GM19463 (cell line): Measurements from ENCODE around the gene PLXNA4.

ENCODE experiments used
- ATAC-seq: cut with Tn5 transposase; IDR thresholded peaks from one replicate; pipeline ENCODE4 v1.9.1; 2021; ENCODE audit warnings: mild to moderate bottlenecking, moderate library complexity; ENCODE audit not compliant: unreplicated experiment

Gene PLXNA4

GRCh38 chr7:132371948-132372347, 204.3 kb downstream of the PLXNA4 start:
- no peak for ATAC-seq

- no peak for ATAC-seq
Observed at GRCh38 chr7:132368246-132368900, 207.9 kb downstream of the PLXNA4 start.

GRCh38 chr7:132367795-132368194, 208.5 kb downstream of the PLXNA4 start:
- ATAC-seq: no peak

- ATAC-seq: no peak
Observed at GRCh38 chr7:132367004-132367403, 209.3 kb downstream of the PLXNA4 start.

- no peak for ATAC-seq
Observed at GRCh38 chr7:132364226-132364625, 212.0 kb downstream of the PLXNA4 start.

- no peak for ATAC-seq
Observed at GRCh38 chr7:132362059-132362458, 214.2 kb downstream of the PLXNA4 start.

GRCh38 chr7:132361146-132361545, 215.1 kb downstream of the PLXNA4 start:
- no peak for ATAC-seq

GRCh38 chr7:132359743-132360142, 216.5 kb downstream of the PLXNA4 start:
- ATAC-seq: no peak

GRCh38 chr7:132355048-132355447, 221.2 kb downstream of the PLXNA4 start:
- no peak for ATAC-seq

GRCh38 chr7:132354527-132354926, 221.7 kb downstream of the PLXNA4 start:
- ATAC-seq: no peak

- no peak for ATAC-seq
Observed at GRCh38 chr7:132353936-132354335, 222.3 kb downstream of the PLXNA4 start.

GRCh38 chr7:132352800-132353199, 223.5 kb downstream of the PLXNA4 start:
- ATAC-seq: no peak

GRCh38 chr7:132351954-132352499, 224.2 kb downstream of the PLXNA4 start:
- no peak for ATAC-seq

GRCh38 chr7:132350741-132351140, 225.5 kb downstream of the PLXNA4 start:
- no peak for ATAC-seq

GRCh38 chr7:132349075-132349474, 227.2 kb downstream of the PLXNA4 start:
- no peak for ATAC-seq

- no peak for ATAC-seq
Observed at GRCh38 chr7:132348341-132348740, 227.9 kb downstream of the PLXNA4 start.

- ATAC-seq: no peak
Observed at GRCh38 chr7:132347858-132348257, 228.4 kb downstream of the PLXNA4 start.

- no peak for ATAC-seq
Observed at GRCh38 chr7:132347123-132347522, 229.1 kb downstream of the PLXNA4 start.

- no peak for ATAC-seq
Observed at GRCh38 chr7:132345543-132346129, 230.6 kb downstream of the PLXNA4 start.

GRCh38 chr7:132345030-132345429, 231.2 kb downstream of the PLXNA4 start:
- no peak for ATAC-seq

- ATAC-seq: no peak
Observed at GRCh38 chr7:132343199-132343598, 233.1 kb downstream of the PLXNA4 start.

- no peak for ATAC-seq
Observed at GRCh38 chr7:132337450-132338080, 238.7 kb downstream of the PLXNA4 start.
